ENCODE measurements around the gene COL4A4.
"Not testable (repeated sequence)": the region's sequence is repeated elsewhere in the genome, so short reads cannot be mapped to it uniquely, and the experiment has no call there.

Gene COL4A4

GRCh38 chr2:227188292-227188691 is 24.3 kb upstream of the COL4A4 start:
- Histone ChIP-seq H3K27me3 (ENCODE audit: control insufficient read depth in 5 of 5, insufficient read depth in 4 of 5, low read length in 5 of 5) (no peaks in the 10 kb centered on the region), H3K9ac (ENCODE audit: low read length in 5 of 5) (no peak overlapping the region), H3K27ac (ENCODE audit: low read depth, low read length) (no peak overlapping the region), H3K9me3 (ENCODE audit: control insufficient read depth in 5 of 5, low read length in 5 of 5) (peaks cover 0 to 2% (median 0%) of the 10 kb centered on the region in 5 donors), H3K4me3 (ENCODE audit: low read depth in 1 of 5, low read length in 5 of 5) (no peak overlapping the region), H3K36me3 (ENCODE audit: control insufficient read depth in 5 of 5, insufficient read depth in 5 of 5, low read length in 5 of 5) (no peaks in the 10 kb centered on the region), H3K4me1 (ENCODE audit: control insufficient read depth in 5 of 5, insufficient read depth in 5 of 5, low read length in 5 of 5) (peaks cover 0 to 4% (median 0%) of the 10 kb centered on the region in 5 donors)

GRCh38 chr2:227186751-227187150 is 22.7 kb upstream of the COL4A4 start:
- peaks cover 0 to 2% (median 0%) of the 10 kb centered on the region in 5 donors for H3K9me3 ChIP-seq (ENCODE audit: control insufficient read depth in 5 of 5, low read length in 5 of 5)
- H3K27ac ChIP-seq (ENCODE audit: low read depth, low read length): no peak overlapping the region
- H3K27me3 ChIP-seq (ENCODE audit: control insufficient read depth in 5 of 5, insufficient read depth in 4 of 5, low read length in 5 of 5): no peaks in the 10 kb centered on the region
- no peaks in the 10 kb centered on the region for H3K36me3 ChIP-seq (ENCODE audit: control insufficient read depth in 5 of 5, insufficient read depth in 5 of 5, low read length in 5 of 5)
- peaks cover 0 to 4% (median 0%) of the 10 kb centered on the region in 5 donors for H3K4me1 ChIP-seq (ENCODE audit: control insufficient read depth in 5 of 5, insufficient read depth in 5 of 5, low read length in 5 of 5)
- no peak overlapping the region for H3K9ac ChIP-seq (ENCODE audit: low read length in 5 of 5)
- no peak overlapping the region for H3K4me3 ChIP-seq (ENCODE audit: low read depth in 1 of 5, low read length in 5 of 5)

- Histone ChIP-seq H3K4me3 (ENCODE audit: low read depth in 1 of 5, low read length in 5 of 5) (no peak overlapping the region), H3K27ac (ENCODE audit: low read depth, low read length) (no peak overlapping the region), H3K9ac (ENCODE audit: low read length in 5 of 5) (no peak overlapping the region), H3K27me3 (ENCODE audit: control insufficient read depth in 5 of 5, insufficient read depth in 4 of 5, low read length in 5 of 5) (no peaks in the 10 kb centered on the region), H3K4me1 (ENCODE audit: control insufficient read depth in 5 of 5, insufficient read depth in 5 of 5, low read length in 5 of 5) (no peaks in the 10 kb centered on the region), H3K36me3 (ENCODE audit: control insufficient read depth in 5 of 5, insufficient read depth in 5 of 5, low read length in 5 of 5) (no peaks in the 10 kb centered on the region), H3K9me3 (ENCODE audit: control insufficient read depth in 5 of 5, low read length in 5 of 5) (peaks cover 0 to 2% (median 0%) of the 10 kb centered on the region in 5 donors)
Observed at GRCh38 chr2:227185615-227186232, 21.7 kb upstream of the COL4A4 start.

GRCh38 chr2:227183657-227184367 is 19.8 kb upstream of the COL4A4 start:
- Histone ChIP-seq H3K9me3 (ENCODE audit: control insufficient read depth in 5 of 5, low read length in 5 of 5) (peaks cover 0 to 2% (median 0%) of the 10 kb centered on the region in 5 donors), H3K4me1 (ENCODE audit: control insufficient read depth in 5 of 5, insufficient read depth in 5 of 5, low read length in 5 of 5) (no peaks in the 10 kb centered on the region), H3K27ac (ENCODE audit: low read depth, low read length) (no peak overlapping the region), H3K4me3 (ENCODE audit: low read depth in 1 of 5, low read length in 5 of 5) (no peak overlapping the region), H3K27me3 (ENCODE audit: control insufficient read depth in 5 of 5, insufficient read depth in 4 of 5, low read length in 5 of 5) (no peaks in the 10 kb centered on the region), H3K9ac (ENCODE audit: low read length in 5 of 5) (no peak overlapping the region), H3K36me3 (ENCODE audit: control insufficient read depth in 5 of 5, insufficient read depth in 5 of 5, low read length in 5 of 5) (no peaks in the 10 kb centered on the region)

GRCh38 chr2:227182765-227183164 is 18.8 kb upstream of the COL4A4 start:
- no peak overlapping the region for H3K27ac ChIP-seq (ENCODE audit: low read depth, low read length)
- no peaks in the 10 kb centered on the region for H3K4me1 ChIP-seq (ENCODE audit: control insufficient read depth in 5 of 5, insufficient read depth in 5 of 5, low read length in 5 of 5)
- no peak overlapping the region for H3K4me3 ChIP-seq (ENCODE audit: low read depth in 1 of 5, low read length in 5 of 5)
- no peaks in the 10 kb centered on the region for H3K36me3 ChIP-seq (ENCODE audit: control insufficient read depth in 5 of 5, insufficient read depth in 5 of 5, low read length in 5 of 5)
- H3K9ac ChIP-seq (ENCODE audit: low read length in 5 of 5): no peak overlapping the region
- H3K9me3 ChIP-seq (ENCODE audit: control insufficient read depth in 5 of 5, low read length in 5 of 5): peaks cover 0 to 2% (median 0%) of the 10 kb centered on the region in 5 donors
- no peaks in the 10 kb centered on the region for H3K27me3 ChIP-seq (ENCODE audit: control insufficient read depth in 5 of 5, insufficient read depth in 4 of 5, low read length in 5 of 5)

GRCh38 chr2:227180770-227181169 is 16.8 kb upstream of the COL4A4 start:
- Histone ChIP-seq H3K27ac (ENCODE audit: low read depth, low read length) (no peak overlapping the region), H3K9me3 (ENCODE audit: control insufficient read depth in 5 of 5, low read length in 5 of 5) (peaks cover 0 to 2% (median 0%) of the 10 kb centered on the region in 5 donors), H3K36me3 (ENCODE audit: control insufficient read depth in 5 of 5, insufficient read depth in 5 of 5, low read length in 5 of 5) (no peaks in the 10 kb centered on the region), H3K27me3 (ENCODE audit: control insufficient read depth in 5 of 5, insufficient read depth in 4 of 5, low read length in 5 of 5) (no peaks in the 10 kb centered on the region), H3K4me1 (ENCODE audit: control insufficient read depth in 5 of 5, insufficient read depth in 5 of 5, low read length in 5 of 5) (no peaks in the 10 kb centered on the region), H3K4me3 (ENCODE audit: low read depth in 1 of 5, low read length in 5 of 5) (no peak overlapping the region), H3K9ac (ENCODE audit: low read length in 5 of 5) (no peak overlapping the region)

- H3K27ac ChIP-seq (ENCODE audit: low read depth, low read length): no peak overlapping the region
- peaks cover 0 to 2% (median 0%) of the 10 kb centered on the region in 5 donors for H3K9me3 ChIP-seq (ENCODE audit: control insufficient read depth in 5 of 5, low read length in 5 of 5)
- no peaks in the 10 kb centered on the region for H3K27me3 ChIP-seq (ENCODE audit: control insufficient read depth in 5 of 5, insufficient read depth in 4 of 5, low read length in 5 of 5)
- no peak overlapping the region for H3K4me3 ChIP-seq (ENCODE audit: low read depth in 1 of 5, low read length in 5 of 5)
- no peak overlapping the region for H3K9ac ChIP-seq (ENCODE audit: low read length in 5 of 5)
- no peaks in the 10 kb centered on the region for H3K36me3 ChIP-seq (ENCODE audit: control insufficient read depth in 5 of 5, insufficient read depth in 5 of 5, low read length in 5 of 5)
- no peaks in the 10 kb centered on the region for H3K4me1 ChIP-seq (ENCODE audit: control insufficient read depth in 5 of 5, insufficient read depth in 5 of 5, low read length in 5 of 5)
Observed at GRCh38 chr2:227179988-227180685, 16.1 kb upstream of the COL4A4 start.

- Histone ChIP-seq H3K27me3 (ENCODE audit: control insufficient read depth in 5 of 5, insufficient read depth in 4 of 5, low read length in 5 of 5) (no peaks in the 10 kb centered on the region), H3K4me1 (ENCODE audit: control insufficient read depth in 5 of 5, insufficient read depth in 5 of 5, low read length in 5 of 5) (no peaks in the 10 kb centered on the region), H3K9ac (ENCODE audit: low read length in 5 of 5) (no peak overlapping the region)
Observed at GRCh38 chr2:227177592-227178336, 13.8 kb upstream of the COL4A4 start.

GRCh38 chr2:227171779-227172178 is 7.8 kb upstream of the COL4A4 start:
- not testable (repeated sequence) for H3K27ac ChIP-seq (ENCODE audit: low read depth, low read length); H3K27me3 ChIP-seq (ENCODE audit: control insufficient read depth in 5 of 5, insufficient read depth in 4 of 5, low read length in 5 of 5); H3K9ac ChIP-seq (ENCODE audit: low read length in 5 of 5); H3K9me3 ChIP-seq (ENCODE audit: control insufficient read depth in 5 of 5, low read length in 5 of 5); H3K4me3 ChIP-seq (ENCODE audit: low read depth in 1 of 5, low read length in 5 of 5); H3K36me3 ChIP-seq (ENCODE audit: control insufficient read depth in 5 of 5, insufficient read depth in 5 of 5, low read length in 5 of 5); H3K4me1 ChIP-seq (ENCODE audit: control insufficient read depth in 5 of 5, insufficient read depth in 5 of 5, low read length in 5 of 5)

More at GRCh38 chr2:227177592-227178336, 13.8 kb upstream of the COL4A4 start:
- H3K9me3 ChIP-seq (ENCODE audit: control insufficient read depth in 5 of 5, low read length in 5 of 5): no peaks in the 10 kb centered on the region
- H3K4me3 ChIP-seq (ENCODE audit: low read depth in 1 of 5, low read length in 5 of 5): no peak overlapping the region
- no peaks in the 10 kb centered on the region for H3K36me3 ChIP-seq (ENCODE audit: control insufficient read depth in 5 of 5, insufficient read depth in 5 of 5, low read length in 5 of 5)
- no peak overlapping the region for H3K27ac ChIP-seq (ENCODE audit: low read depth, low read length)

Measured in subcutaneous abdominal adipose tissue (tissue), 5 donors.